ENCODE measurements around the gene QRICH1. TPM values are rescaled to one million over a fixed set of nuclear protein-coding genes. Genes with fewer than 3 reads are reported as not detected.
A peak's percentile ranks its signal among the peaks of the same experiment; 100 is the strongest.
"Not testable (repeated sequence)": the region's sequence is repeated elsewhere in the genome, so short reads cannot be mapped to it uniquely, and the experiment has no call there.

The QRICH1 gene
- total RNA-seq, 1 experiment from 2014 or later, result 36.3 TPM

DNA sequence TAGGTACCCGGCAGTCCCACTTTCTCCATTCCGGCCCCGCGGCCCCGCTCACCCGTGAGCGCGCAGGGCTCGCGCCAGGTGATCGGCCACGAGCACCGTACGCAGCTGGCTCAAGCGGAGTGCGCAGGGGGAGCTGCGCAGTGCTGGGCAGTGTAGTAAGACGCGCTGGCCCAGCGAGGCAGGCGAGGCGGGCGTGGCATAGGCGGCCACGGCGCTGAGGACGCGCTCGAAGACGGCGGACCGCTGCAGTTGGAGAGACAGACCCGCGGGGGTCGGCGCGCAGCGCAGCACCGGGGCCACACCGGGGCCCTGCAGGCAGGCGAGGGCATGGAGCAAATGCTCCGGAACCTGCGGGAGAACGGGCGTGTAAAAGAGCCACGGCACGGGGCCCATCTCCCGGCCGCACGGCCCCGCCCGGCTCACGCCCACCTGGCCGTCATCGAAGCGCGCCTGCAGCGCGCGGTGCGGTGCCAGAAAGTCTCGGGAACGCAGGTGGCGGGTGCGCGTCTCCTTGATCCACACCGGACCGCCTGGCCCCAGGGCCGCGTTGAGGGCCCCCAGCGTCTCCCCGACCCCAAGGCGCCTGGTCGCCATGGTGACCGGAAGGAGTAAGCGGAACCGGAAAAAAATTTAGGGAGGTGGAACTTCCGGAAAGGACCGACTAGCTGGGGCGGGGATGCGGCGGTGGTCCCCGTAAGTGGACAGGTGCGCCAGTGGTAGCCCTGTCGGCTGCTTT, 75.7 kb downstream of the QRICH1 start, which contains the start of gene DALRD3:
Gene DALRD3 (minus strand): TSS at position 610 of the 736 bp plus-strand sequence. CDS start 16 bp downstream, at position 594.
- peak; percentile 40 for DNase-seq (ENCODE audit: low spot score)

DNA sequence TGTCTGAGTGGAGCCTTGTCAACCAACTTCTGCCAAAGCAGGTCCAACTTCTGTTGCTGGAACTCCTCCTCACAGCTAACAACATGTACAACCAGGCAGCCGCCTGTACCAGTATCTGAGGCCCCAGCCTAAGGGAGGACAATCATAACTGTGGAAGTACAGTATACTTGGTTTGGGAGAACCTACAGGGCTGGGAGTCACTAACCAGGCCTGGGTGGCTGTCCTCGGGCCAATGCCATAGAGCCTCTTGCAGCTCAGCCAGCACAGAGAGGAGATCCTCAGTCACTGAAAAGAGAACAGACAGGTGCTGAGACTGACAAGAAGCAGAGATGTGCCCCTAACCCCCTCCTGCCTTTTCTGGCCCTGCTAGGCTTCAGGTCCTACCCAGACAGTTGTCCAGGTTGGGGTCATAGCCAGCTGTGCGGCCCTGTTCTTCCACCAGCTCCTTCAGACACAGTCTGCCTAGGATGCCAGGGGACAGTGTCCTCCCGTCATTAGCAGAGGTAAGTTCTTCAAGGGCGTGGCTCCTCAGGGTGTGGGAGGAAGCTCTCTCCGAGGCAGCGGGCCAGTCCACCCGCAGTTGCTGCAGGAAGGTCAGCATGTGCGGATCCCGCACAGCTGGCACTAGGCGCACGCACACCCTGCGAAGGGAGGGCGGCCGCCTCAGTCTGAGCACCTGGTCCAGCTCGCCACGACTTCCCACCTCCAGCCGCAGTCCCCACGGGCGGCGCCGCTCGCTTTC, 76.5 kb downstream of the QRICH1 start:
- DNase-seq (ENCODE audit: low spot score), result no peak

DNA sequence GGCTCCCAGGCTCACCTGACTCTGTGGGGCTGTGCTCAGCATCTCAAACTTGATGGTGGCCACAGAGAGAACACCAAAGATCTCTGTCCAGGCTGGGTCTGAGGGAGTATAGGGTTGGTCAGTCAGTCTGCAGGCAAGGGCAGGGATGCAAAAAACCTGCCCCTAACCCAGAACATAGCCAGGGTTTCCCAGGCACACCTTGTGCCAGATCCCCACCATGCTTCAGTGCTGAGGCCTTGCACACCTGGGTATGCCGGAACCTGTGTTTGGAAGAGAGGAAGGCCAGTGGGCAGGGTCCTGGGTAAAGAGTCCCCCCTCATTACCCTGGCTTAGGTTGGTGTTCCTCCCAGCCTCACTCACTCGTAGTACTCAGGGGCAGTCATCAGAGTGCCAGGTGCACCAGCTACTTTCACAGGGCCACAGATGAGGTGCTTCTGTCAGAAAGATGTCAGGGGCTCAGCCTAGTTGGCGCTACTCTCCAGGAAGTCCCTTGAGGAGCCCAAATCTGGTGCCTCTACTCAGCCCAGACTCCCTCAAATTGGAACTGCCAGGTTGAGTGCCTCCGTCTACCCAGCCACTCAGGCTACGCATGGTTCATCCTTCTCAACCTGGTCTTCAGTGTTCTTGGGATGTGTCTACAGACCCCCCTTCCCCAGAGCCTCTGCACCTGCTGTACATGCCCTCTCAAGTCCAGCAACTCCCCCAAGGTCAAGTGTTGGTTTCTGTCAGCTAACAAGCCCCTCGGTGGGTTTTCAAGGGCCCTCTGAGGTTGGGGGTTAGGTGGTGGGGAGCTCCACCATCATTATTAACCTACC, 77.2 kb downstream of the QRICH1 start:
- DNase-seq (ENCODE audit: low spot score), result no peak

DNA sequence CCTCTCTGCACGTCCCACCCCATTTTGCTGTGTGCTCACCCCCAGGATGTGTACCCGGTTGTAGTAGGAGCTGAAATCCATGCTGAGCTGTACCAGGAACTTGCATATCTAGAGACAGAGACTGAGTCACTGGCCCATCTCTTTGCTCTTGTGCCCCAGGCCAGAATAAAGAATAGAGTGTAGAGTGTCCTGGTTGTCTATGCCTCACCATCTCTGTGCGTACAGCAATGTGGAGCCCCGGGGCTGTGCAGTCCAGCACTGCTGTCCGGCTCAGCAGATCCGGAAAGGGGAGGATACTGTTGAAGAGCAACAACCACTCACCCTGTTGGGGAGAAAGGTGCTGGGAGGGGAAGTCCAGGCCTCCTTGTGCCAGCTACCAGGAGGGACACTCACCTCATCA, 78.1 kb downstream of the QRICH1 start:
- DNase-seq (ENCODE audit: low spot score), result no peak

DNA sequence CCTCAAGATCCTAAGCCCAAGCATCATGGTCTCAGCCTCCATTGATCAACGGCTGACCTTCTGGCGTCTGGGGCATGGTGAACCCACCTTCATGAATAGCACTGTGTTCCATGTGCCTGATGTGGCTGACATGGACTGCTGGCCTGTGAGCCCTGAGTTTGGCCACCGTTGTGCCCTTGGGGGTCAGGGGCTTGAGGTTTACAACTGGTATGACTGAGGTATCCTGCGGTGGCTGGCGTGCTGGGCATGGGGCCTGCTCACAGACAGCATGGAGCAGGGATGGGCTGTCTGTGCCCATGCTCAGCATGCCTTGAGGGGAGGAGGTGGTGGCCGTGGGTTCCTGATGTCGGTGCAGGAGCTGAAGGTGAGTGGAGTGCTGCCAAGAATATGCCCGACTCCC, 78.8 kb downstream of the QRICH1 start:
- no peak for DNase-seq (ENCODE audit: low spot score)

DNA sequence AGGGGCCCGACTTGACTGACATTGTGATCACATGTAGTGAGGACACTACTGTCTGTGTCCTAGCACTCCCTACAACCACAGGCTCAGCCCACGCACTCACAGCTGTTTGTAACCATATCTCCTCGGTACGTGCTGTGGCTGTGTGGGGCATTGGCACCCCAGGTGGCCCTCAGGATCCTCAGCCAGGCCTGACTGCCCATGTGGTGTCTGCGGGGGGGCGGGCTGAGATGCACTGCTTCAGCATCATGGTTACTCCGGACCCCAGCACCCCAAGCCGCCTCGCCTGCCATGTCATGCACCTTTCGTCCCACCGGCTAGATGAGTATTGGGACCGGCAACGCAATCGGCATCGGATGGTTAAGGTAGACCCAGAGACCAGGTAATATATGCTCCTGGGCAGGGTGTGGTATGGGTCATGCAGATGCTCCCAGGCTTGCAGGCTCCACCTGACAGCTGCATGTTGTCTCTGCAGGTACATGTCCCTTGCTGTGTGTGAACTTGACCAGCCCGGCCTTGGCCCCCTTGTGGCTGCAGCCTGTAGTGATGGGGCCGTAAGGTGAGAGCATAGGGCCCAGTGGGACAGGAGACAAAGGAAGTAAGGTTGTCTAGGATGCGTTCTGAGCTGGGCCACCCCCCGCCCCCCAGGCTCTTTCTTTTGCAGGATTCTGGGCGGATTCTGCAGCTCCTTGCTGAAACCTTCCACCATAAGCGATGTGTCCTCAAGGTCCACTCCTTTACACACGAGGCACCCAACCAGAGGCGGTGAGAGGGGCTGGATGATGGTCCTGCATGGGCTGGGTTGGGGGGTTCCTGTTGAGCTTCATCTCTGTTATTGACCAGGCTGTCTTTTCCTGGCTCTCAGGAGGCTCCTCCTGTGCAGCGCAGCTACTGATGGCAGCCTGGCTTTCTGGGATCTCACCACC, 79.9 kb downstream of the QRICH1 start:
- no peak for DNase-seq (ENCODE audit: low spot score)

DNA sequence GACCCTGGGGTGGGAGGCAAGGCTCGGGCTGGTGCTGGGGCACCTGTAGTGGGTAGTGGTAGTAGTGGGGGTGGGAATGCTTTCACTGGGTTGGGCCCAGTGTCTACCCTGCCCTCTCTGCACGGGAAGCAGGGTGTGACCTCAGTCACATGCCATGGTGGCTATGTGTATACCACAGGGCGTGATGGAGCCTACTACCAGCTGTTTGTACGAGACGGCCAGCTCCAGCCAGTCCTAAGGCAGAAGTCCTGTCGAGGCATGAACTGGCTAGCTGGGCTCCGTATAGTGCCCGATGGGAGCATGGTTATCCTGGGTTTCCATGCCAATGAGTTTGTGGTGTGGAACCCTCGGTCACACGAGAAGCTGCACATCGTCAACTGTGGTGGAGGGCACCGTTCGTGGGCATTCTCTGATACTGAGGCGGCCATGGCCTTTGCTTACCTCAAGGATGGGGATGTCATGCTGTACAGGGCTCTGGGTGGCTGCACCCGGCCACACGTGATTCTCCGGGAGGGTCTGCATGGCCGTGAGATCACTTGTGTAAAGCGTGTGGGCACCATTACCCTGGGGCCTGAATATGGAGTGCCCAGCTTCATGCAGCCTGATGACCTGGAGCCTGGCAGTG, 80.6 kb downstream of the QRICH1 start:
- no peak for DNase-seq (ENCODE audit: low spot score)

DNA sequence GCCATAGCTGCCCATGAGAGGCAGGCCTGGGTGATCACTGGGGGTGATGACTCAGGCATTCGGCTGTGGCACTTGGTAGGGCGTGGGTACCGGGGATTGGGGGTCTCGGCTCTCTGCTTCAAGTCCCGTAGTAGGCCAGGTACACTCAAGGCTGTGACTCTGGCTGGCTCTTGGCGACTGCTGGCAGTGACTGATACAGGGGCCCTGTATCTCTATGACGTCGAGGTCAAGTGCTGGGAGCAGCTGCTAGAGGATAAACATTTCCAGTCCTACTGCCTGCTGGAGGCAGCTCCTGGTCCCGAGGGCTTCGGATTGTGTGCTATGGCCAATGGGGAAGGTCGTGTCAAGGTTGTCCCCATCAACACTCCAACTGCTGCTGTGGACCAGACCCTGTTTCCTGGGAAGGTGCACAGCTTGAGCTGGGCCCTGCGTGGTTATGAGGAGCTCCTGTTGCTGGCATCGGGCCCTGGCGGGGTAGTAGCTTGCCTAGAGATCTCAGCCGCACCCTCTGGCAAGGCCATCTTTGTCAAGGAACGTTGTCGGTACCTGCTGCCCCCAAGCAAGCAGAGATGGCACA, 81.3 kb downstream of the QRICH1 start:
- DNase-seq (ENCODE audit: low spot score), result no peak

DNA sequence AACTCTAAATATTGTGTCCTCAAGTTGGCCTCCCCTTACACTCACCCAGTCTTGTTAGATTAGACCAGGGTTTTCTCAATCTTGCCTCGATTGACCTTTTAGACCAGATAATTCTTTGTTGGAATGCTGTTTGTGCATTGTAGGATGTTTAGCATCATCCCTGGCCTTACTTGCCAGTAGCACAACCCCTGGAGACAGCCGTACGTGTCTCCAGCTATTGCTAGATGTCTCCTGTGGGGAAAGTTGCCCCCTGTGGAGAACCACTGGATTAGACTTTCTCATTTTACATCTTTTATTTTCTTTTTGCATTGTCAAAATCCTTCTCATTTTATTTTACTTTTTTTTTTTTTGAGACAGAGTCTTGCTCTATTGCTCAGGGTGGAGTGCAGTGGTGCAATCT, 84.5 kb downstream of the QRICH1 start:
- DNase-seq (ENCODE audit: low spot score), result no peak

DNA sequence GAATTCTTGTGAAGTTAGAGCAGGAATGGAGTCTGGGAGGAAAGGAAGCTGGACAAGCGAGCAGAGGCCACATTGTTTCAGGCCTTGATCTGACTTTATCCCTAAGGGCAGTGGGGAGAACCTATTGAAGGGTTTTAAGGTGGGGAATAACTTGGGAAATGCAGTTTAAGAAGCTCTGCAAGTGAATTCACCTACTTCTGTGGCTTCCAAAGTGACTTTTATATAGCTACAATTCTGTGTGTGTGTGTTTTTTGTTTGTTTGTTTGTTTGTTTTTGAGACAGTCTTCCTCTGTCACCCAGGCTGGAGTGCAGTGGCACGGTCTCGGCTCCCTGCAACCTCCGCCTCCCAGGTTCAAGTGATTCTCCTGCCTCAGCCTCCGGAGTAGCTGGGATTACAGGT, 85.2 kb downstream of the QRICH1 start:
- DNase-seq (ENCODE audit: low spot score), result not testable (repeated sequence)

DNA sequence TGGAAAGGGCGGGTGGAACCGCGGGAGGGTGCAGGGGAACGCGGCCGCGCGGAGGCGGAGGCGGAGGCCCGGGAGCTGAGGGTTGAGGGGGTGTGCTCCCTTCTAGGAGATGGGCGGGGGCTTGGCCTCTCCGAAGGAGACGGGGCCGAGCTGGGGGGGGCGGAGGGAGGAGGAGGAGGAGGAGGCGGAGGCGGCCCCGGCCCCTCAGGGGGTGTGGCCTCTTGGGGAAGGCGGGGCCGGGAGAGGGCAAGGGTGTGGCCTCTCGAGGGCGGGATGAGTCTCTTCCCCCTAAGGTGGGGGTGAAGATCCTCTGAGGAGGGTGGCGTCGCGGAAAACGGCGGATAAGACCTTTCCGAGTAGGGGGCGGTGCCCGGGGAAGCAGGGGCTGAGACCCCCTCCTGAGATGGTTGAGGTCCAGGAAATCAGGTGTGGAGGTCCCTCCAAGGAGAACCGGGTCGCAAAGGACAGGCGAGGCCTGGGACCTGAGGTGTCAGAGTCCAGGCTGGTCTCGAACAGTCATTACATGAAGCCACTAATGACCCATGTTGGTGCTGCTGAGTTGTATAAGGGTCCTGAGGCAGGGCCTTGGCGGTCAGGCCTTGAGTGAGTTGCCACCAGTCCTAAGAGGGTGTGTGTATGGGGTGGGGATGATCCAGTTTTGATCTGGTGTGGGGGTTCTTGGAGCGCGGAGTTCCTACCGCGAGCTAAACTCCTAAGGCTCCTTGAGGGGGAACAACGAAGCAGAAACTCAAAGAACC, 85.9 kb downstream of the QRICH1 start:
- peak; percentile 68 for DNase-seq (ENCODE audit: low spot score)

DNA sequence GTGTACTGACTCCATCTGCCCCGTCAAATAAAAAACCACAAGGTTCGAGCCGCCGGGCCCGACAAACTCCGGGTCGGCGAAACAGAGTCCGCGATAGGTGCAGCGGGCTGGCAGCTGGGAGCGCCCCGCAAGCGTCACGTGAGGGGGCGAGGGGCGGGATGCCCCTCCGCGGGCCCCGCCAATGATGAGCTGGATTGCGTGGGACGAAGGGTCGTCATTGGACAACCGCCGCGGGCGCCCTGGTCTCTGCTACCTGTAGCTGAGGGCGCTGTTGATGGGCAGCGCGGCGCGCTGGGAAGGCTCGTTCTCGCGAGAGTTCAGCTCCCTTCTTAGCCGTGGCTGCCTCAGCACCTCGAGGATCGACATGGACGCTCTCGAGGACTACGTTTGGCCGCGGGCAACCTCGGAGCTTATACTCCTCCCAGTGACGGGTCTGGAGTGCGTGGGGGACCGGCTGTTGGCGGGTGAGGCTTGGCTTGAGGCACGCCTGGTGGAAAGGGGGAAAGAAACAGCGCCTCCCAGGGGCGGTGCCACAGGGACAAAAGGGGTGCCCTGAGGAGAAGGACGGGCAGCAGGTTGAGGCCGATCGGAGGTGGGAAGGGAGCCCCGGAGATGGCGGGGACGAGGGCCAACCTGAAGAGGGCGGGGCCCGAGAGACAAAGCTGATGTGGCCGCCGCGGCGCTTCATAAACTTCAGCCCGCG, 86.7 kb downstream of the QRICH1 start, which contains the start of gene WDR6:
Gene WDR6 (plus strand): TSS at position 324 of the 703 bp plus-strand sequence. CDS start 41 bp downstream, at position 365.
- peak; percentile 90 for DNase-seq (ENCODE audit: low spot score)

DNA sequence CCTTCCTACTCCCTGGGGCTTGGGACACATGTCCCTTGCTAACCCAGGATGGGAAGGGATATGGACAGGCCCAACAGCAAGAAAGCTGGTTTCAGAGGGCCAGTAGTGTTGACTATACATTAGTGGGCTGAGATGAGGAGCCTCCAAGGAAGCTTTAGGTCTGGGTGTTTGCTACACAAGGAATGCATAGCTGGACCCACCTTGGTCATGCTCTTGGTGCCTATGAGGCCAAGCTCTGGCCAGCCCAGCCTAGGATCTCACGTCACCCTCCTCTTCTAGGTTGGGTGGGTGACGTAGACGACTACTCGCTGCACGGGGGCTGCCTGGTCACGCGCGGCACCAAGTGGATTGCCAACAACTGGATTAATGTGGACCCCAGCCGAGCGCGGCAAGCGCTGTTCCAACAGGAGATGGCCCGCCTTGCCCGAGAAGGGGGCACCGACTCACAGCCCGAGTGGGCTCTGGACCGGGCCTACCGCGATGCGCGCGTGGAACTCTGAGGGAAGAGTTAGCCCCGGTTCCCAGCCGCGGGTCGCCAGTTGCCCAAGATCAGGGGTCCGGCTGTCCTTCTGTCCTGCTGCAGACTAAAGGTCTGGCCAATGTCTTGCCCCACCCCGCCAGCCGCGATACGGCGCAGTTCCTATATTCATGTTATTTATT, 87.3 kb downstream of the QRICH1 start:
- no peak for DNase-seq (ENCODE audit: low spot score)

DNA sequence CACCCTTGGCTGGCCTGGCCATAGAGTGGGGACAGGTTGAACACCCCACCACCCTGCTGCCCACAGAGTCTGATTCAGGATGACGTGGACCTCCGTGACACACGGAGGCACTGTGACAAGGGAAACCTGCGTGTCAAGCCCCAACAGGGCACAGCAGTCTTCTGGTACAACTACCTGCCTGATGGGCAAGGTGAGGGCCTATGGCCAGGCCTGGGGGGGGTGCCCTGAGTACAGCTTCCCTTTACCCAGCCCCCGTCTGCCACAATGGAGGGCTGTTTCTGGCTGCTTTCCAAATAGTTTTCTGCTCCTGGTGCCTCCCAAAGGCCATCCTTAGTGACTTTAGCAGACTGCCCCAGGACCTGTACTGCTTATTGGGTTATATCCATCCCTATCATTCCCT, 87.9 kb downstream of the QRICH1 start:
- no peak for DNase-seq (ENCODE audit: low spot score)

DNA sequence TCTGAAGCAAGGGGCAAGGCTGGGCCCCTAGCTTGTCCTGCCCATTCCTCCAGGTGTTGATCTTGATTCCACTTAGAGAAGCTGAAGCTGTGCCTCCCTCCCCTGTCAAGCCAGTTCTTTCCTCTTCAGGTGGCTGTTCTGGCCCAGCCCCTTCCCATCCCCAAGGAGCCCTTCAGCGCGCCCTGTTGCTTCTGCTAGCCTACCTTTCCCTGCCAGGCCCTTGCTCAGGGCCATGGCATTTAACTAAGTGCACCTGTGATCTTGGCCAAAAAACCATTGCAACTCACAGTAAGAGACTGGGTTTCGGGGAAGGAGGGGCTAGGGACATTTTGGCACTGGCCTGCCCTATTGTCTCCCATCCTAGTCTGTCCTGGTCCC, 88.6 kb downstream of the QRICH1 start:
- DNase-seq (ENCODE audit: low spot score), result no peak

DNA sequence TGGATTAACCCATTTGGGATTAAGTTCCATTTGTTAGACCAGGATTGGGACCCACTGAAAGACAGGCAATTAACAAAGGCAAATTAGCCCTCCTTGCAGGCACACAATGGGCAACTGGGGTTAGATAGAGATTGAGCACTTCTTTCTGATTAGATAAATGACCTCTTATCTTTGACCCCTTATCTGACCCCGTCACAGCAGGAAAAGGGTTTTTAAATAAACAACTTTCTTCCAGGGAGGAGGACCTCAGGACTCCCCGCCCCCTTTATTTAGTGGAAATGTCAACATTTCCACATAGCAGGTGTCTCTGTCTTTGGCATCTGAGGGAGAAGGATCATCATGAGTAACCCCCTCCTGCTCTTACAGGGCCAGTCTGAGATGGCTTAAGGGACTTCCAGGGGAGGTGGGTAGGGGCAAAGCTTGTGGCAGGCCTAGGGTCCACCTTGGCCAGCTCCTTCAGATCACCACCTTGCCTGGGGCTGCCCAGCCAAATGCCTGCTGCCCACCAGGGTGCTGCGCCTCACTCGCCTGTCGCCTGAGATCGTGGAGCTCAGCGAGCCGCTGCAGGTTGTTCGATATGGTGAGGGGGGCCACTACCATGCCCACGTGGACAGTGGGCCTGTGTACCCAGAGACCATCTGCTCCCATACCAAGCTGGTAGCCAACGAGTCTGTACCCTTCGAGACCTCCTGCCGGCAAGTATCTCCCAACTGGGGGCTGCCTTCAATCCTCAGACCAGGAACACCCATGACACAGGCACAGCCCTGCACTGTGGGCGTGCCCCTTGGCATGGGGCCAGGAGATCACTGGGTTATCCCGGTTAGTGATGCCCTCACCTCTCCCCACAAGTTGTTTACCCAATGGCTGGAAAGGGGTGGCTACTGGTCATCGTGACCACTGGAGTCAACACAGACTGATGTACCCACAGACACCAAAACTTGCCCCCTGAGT, 89.2 kb downstream of the QRICH1 start:
- DNase-seq (ENCODE audit: low spot score), result no peak

DNA sequence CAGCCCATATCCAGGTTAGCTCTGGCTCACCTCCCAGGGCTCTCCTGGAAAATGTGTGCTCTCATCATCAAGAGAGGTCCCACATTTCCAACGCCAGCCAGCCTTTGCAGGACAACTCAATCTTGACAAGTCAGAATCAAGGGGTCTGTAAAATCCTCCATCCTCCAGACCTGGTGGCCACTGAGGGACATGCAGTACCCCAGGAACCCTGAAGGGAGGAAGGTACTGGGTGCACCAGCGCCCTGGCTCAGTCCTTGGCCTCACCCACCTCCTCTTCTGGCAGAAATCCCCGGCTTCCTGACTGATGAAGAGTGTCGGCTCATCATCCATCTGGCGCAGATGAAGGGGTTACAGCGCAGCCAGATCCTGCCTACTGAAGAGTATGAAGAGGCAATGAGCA, 92.7 kb downstream of the QRICH1 start:
- DNase-seq (ENCODE audit: low spot score), result no peak

Measured in H4 (cell line).